D341Med (cell line): Measurements from ENCODE around the gene TNFRSF1A.

Experiments
- DNase-seq: peaks from one replicate; pipeline ENCODE4 v3.0.0; 2012; ENCODE audit warnings: low spot score

Gene TNFRSF1A

GRCh38 chr12:6336889-6337853, 4.7 kb downstream of the TNFRSF1A start:
- no peak for DNase-seq

DNA sequence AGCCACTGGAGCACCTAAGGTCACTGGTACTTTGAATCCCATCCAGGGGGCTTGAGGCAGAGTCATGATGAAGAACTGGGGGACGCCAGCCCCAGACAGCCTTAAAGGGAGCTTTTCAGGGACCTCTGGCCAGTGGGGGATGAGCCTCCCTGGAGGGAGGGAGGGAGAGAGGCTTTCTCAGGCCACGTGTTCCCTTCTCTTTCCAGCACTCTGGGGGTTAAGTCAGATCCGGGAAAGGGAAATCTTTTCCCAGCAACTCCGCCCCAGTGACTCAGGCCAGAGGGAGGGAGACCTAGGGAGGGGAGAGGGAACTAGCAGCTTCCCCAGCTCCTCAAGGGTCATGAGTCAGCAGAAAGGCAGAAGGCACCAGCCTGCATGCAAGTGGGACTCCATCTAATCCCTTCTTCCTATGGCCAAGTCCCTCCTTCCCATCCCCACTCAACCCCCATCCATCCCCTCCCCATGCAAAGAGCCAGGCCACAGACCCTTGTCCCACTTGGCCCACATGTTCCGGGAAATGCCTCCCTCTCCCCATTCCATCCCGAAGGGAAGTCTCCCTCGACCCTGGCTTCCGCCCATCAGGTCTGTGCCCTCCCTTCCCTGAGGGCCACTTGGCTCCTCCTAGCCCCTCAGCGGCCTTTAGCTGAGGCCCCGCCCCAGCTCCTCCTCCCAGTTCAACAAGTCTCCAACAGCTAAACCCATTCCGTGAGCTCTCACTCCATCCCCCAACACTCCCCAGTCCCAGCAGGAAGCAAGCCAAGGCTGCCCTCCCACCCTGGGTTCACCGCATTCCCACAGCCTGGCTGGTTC, 5.6 kb downstream of the TNFRSF1A start:
- DNase-seq: no peak

- DNase-seq: no peak
Measured at GRCh38 chr12:6335451-6336078, 6.3 kb downstream of the TNFRSF1A start.

GRCh38 chr12:6334940-6335450, 6.9 kb downstream of the TNFRSF1A start:
- DNase-seq: no peak

DNA sequence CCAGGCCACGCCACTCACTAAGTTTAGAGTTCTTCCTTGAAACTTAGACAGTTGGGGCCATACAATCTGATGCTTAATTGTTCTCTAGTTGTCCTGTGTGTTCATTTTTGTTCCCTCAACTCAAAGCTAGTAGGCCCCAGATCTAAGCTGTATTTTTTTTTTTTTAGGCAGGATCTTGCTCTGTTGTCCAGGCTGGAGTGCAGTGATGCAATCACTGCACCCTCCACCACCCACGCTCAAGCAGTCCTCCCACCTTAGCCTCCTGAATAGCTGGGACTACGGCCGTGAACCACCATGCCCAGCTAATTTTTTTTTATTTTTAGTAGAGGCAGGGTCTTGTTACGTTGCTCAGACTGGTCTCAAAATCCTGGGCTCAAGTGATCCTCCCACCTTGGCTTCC, 7.5 kb downstream of the TNFRSF1A start:
- no peak for DNase-seq

DNA sequence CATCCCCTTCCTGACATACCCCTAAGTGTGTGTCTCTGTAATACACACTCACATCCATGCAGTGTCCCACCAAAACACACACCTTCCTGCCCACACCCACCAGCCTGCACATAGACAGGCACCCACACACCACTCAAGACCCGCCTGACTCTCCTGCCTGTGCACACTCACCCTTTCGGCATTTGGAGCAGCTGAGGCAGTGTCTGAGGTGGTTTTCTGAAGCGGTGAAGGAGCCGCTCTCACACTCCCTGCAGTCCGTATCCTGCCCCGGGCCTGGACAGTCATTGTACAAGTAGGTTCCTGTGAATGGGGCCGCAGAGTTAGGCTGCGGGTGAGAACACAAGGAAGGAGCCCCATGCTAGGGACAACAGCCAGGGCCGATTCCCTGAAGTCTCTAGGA, 8.3 kb downstream of the TNFRSF1A start:
- DNase-seq: no peak

GRCh38 chr12:6333029-6333428, 8.8 kb downstream of the TNFRSF1A start:
- DNase-seq: no peak

DNA sequence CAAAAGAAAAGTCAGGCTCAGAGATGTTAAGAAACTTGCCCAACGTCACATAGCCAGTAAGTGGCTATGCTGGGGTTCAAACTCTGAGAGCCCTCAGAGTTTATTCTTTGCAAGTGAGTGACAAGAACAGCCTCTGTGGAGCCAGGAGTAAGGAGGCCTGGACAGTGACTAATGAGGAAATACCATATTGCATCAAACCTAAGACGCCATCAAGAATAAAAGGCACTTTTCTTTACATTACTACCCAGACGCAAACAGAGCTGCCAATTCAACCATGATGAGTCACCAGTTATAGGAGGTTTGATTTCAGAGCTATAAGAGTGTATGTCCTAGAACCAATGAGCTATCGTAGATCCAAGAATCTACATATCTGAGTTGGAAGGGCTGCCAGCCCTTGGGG, 9.4 kb downstream of the TNFRSF1A start:
- no peak for DNase-seq

DNA sequence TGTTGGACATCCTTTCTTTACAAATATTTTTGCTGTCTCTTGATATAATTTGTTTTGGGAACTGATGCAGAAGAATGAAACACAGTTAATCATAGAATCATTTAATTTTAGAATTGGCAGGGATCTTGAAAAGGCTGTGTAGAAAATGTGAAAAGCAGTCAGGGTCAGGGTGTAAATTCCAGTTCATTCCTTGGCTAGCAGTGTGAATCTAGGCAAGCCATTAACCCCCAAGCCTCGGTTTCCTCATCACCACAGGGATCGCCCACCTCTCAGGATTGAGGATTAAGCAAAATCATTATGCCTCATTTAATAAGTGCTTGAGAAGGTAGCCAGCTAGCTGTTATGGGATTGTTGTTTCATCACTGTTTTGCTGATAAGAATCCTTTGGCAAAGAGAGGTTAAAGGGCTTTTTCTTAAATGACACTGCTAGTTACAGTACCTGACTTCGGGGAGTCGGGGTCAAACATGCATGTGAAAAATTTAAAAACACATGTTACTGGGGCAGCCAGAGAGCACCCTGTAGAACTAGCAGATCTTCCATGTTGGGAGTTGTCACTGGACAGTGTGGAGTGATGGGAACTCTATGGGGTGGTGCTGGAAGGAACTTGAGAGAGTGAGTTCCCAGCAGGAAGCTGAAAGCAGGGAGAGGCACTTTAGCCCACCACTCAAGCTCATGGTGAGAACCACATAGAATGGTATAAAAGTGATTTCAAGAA, 10.7 kb downstream of the TNFRSF1A start:
- no peak for DNase-seq

GRCh38 chr12:6330192-6330591, 11.7 kb downstream of the TNFRSF1A start:
- DNase-seq: no peak

GRCh38 chr12:6329703-6330064, 12.2 kb downstream of the TNFRSF1A start:
- no peak for DNase-seq

DNA sequence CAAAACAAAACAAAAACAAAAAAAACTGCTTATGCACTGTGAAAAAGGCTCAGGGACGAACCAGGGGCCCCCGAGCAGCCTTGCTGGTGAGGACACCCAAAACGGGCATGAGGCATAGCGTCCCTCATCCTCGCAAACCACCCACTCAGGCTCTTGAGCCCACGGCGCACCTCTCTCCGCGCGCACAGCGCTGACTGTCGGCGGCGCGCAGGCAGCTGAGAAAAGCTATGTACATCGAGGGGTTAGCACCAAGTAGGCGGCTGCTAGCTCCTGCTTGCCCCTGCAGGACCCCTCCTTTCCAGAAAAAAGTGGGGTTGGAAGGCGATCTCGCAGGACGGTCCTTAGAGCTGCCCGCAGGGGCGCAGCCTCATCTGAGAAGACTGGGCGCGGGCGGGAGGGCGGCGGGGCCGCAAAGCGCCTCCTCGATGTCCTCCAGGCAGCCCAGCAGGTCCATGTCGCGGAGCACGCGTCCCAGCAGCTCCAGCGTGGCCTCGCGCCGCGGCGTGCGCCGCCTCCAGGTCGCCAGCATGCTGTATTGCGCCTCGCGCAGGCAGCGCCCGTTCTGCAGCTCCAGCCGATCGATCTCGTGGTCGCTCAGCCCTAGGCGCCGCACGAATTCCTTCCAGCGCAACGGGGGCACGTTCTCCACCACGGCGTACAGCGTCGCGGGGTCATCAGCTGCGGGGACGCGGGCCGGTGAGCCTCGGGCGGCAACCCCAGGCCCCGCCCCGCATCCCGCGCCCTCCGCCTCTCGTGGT, 12.8 kb downstream of the TNFRSF1A start:
- DNase-seq: no peak

- DNase-seq: no peak
Measured at GRCh38 chr12:6328045-6328779, 13.7 kb downstream of the TNFRSF1A start.

GRCh38 chr12:6327229-6328041, 14.4 kb downstream of the TNFRSF1A start:
- no peak for DNase-seq

GRCh38 chr12:6326316-6327228, 15.3 kb downstream of the TNFRSF1A start:
- peak; percentile 57 for DNase-seq

GRCh38 chr12:6324936-6325750, 16.7 kb downstream of the TNFRSF1A start:
- DNase-seq: no peak

DNA sequence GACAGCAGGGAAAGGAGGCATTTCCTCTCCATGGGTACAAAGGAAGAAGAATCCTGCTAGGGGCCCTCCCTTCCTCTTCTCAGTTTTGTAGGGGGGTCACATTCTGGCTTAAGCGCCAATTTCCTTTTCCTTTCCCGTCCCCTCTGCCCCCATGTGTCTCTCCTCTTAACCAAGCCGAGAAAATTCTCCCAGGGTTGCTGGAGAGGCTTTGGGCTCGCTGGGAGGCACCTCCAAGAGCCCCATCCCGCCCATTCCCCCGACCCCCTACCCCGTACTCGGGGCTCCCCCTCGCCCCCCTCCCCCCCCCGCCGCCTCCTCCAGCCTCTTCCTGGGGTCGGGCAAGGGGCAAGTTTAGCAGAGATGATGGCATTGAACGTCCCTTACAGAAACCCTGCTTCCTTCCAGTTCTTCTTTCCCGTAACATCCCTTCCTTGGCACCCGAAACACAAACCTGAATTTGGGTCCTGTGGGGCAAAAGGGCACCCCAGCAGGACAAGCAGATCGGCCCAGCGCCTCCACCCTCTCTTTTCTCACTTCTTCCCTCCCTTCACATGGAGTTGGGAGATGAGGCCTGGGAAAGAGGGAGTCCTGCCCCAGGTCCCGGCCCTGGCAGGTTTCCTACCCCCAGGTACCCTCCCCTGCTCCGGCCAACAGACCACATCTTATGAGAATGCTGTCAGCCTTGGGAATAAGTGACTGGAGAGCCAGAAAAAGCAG, 17.7 kb downstream of the TNFRSF1A start:
- no peak for DNase-seq
